Neural cell (in vitro differentiated cells): ENCODE results near the gene HSPA1A. TPM values are rescaled to one million over a fixed set of nuclear protein-coding genes. Genes with fewer than 3 reads are reported as not detected.

Experiments
- H2AFZ ChIP-seq: fragments of 200-600, 300-800 bp; sonication (generic), shearing (Covaris generic); 2 replicates; pipeline ENCODE4 v1.6.0; 2014; ENCODE audit warnings: low read depth, mild to moderate bottlenecking, antibody characterized with exemption, low read length, moderate library complexity
- H3F3A ChIP-seq: fragments of 200-600 bp; shearing (Covaris generic); 2 replicates; pipeline ENCODE4 v1.6.1; 2016; ENCODE audit warnings: mild to moderate bottlenecking, moderate library complexity, mixed read lengths, antibody characterized with exemption, low read length; ENCODE audit not compliant: insufficient read depth, poor library complexity, severe bottlenecking
- H3K27ac ChIP-seq: fragments of 200-600, 300-800 bp; sonication (generic), shearing (Covaris generic); 2 replicates; pipeline ENCODE4 v1.5.1; 2014; ENCODE audit warnings: mild to moderate bottlenecking, low read length, moderate library complexity
- H3K27me3 ChIP-seq: fragments of 300-800, 200-600 bp; sonication (generic), shearing (Covaris generic); 2 replicates; pipeline ENCODE4 v1.6.0; 2014; ENCODE audit warnings: mild to moderate bottlenecking, low read depth, low read length, moderate library complexity; ENCODE audit not compliant: insufficient read depth
- H3K36me3 ChIP-seq: fragments of 300-800, 200-600 bp; sonication (generic), shearing (Covaris generic); 2 replicates; pipeline ENCODE4 v1.5.1; 2014; ENCODE audit warnings: mild to moderate bottlenecking, antibody characterized with exemption, low read length, moderate library complexity; ENCODE audit not compliant: insufficient read depth
- H3K4me2 ChIP-seq: fragments of 300-800, 200-600 bp; sonication (generic), shearing (Covaris generic); 2 replicates; pipeline ENCODE4 v1.6.0; 2014; ENCODE audit warnings: mild to moderate bottlenecking, low read length
- H3K4me3 ChIP-seq: fragments of 300-800, 200-600 bp; sonication (generic), shearing (Covaris generic); 2 replicates; pipeline ENCODE4 v1.5.1; 2014; ENCODE audit warnings: mild to moderate bottlenecking, low read length, moderate library complexity
- H3K79me2 ChIP-seq: fragments of 200-600 bp; shearing (Covaris generic); replicated peaks from 2 replicates; pipeline ENCODE4 v1.6.0; 2014; ENCODE audit warnings: mild to moderate bottlenecking, low read length, moderate library complexity; ENCODE audit not compliant: insufficient read depth
- H3K9ac ChIP-seq: fragments of 300-800, 200-600 bp; sonication (generic), shearing (Covaris generic); 2 replicates; pipeline ENCODE4 v1.6.1; 2016; ENCODE audit warnings: mild to moderate bottlenecking, low read length, mixed read lengths
- H3K9me2 ChIP-seq: fragments of 200-600 bp; shearing (Covaris generic); 2 replicates; pipeline ENCODE4 v1.6.1; 2016; ENCODE audit warnings: mild to moderate bottlenecking, low read length, mixed read lengths; ENCODE audit not compliant: insufficient read depth
- H3K9me3 ChIP-seq: fragments of 200-600, 300-800 bp; sonication (generic), shearing (Covaris generic); 2 replicates; pipeline ENCODE4 v1.6.1; 2016; ENCODE audit warnings: mild to moderate bottlenecking, mixed run types, low read length, moderate library complexity, mixed read lengths
- H4K20me1 ChIP-seq: fragments of 200-600 bp; shearing (Covaris generic); 2 replicates; pipeline ENCODE4 v1.6.1; 2016; ENCODE audit warnings: mild to moderate bottlenecking, mixed run types; ENCODE audit not compliant: insufficient read depth
- CTCF ChIP-seq: fragments of 450-650 bp; IDR thresholded peaks from 2 replicates; pipeline ENCODE4 v1.5.1; 2014; ENCODE audit warnings: antibody characterized with exemption, mild to moderate bottlenecking, moderate library complexity; ENCODE audit not compliant: poor library complexity, severe bottlenecking
- EP300 ChIP-seq: fragments of 450-650 bp; conservative IDR thresholded peaks from 2 replicates; pipeline ENCODE4 v1.6.1; 2014; ENCODE audit warnings: antibody characterized with exemption, mild to moderate bottlenecking, moderate library complexity; ENCODE audit not compliant: poor library complexity, severe bottlenecking
- EZH2 ChIP-seq: fragments of 200-600, 300-800 bp; shearing (Covaris generic), sonication (generic); IDR thresholded peaks from 2 replicates; pipeline ENCODE4 v1.6.1; 2014; ENCODE audit warnings: antibody characterized with exemption, low read length, borderline replicate concordance, mild to moderate bottlenecking; ENCODE audit not compliant: insufficient read depth, poor library complexity, severe bottlenecking
- MXI1 ChIP-seq: fragments of 450-650 bp; conservative IDR thresholded peaks from 2 replicates; pipeline ENCODE4 v1.6.1; 2014; ENCODE audit warnings: antibody characterized with exemption, mild to moderate bottlenecking; ENCODE audit not compliant: poor library complexity, severe bottlenecking
- POLR2AphosphoS5 ChIP-seq: IDR thresholded peaks from 2 replicates; pipeline ENCODE4 v1.6.1; 2012
- RAD21 ChIP-seq: fragments of 450-650 bp; conservative IDR thresholded peaks from 2 replicates; pipeline ENCODE4 v1.6.1; 2014; ENCODE audit warnings: antibody characterized with exemption, mild to moderate bottlenecking, moderate library complexity
- REST ChIP-seq: IDR thresholded peaks from 2 replicates; pipeline ENCODE4 v1.6.1; 2012; ENCODE audit warnings: borderline replicate concordance
- SMC3 ChIP-seq: fragments of 450-650 bp; conservative IDR thresholded peaks from 2 replicates; pipeline ENCODE4 v1.6.1; 2014; ENCODE audit warnings: antibody characterized with exemption, mild to moderate bottlenecking, moderate library complexity; ENCODE audit not compliant: poor library complexity
- TAF1 ChIP-seq: IDR thresholded peaks from 2 replicates; pipeline ENCODE4 v1.6.1; 2012; ENCODE audit warnings: low read depth
- polyA plus RNA-seq: library from polyadenylated mRNA; depleted of rRNA; stranded (reverse); fragments of >200 nt; gene quantifications from 2 replicates; pipeline ENCODE4 v1.2.3, GENCODE V29; 2014

The HSPA1A gene
- polyA plus RNA-seq, 1 donor from 2014 or later = 50.9 TPM

- H3F3A ChIP-seq = no peaks in the 10 kb centered on the region
- H3K27me3 ChIP-seq = no peaks in the 10 kb centered on the region
- no peak overlapping the region for H2AFZ ChIP-seq
- H3K4me2 ChIP-seq = no peak overlapping the region
- H3K27ac ChIP-seq = no peak overlapping the region
- no peaks in the 10 kb centered on the region for H3K9me2 ChIP-seq
- no peaks in the 10 kb centered on the region for H3K79me2 ChIP-seq
- no peaks in the 10 kb centered on the region for H4K20me1 ChIP-seq
- no peaks in the 10 kb centered on the region for H3K9me3 ChIP-seq
- peaks cover 20% of the 10 kb centered on the region for H3K36me3 ChIP-seq
- H3K9ac ChIP-seq = no peak overlapping the region
- TF ChIP-seq MXI1 = no peak
- no peak for TF ChIP-seq EP300
- no peak for TF ChIP-seq EZH2
- TF ChIP-seq POLR2AphosphoS5 = no peak
- TF ChIP-seq RAD21 = no peak
- TF ChIP-seq TAF1 = no peak
- TF ChIP-seq CTCF = no peak
- TF ChIP-seq REST = no peak
- TF ChIP-seq SMC3 = no peak
- H3K4me3 ChIP-seq = no peak overlapping the region
Measured at GRCh38 chr6:31780507-31781243, 34.7 kb upstream of the HSPA1A start.

GRCh38 chr6:31781244-31782125, 33.9 kb upstream of the HSPA1A start:
- H3K27me3 ChIP-seq = no peaks in the 10 kb centered on the region
- no peak for TF ChIP-seq TAF1
- H4K20me1 ChIP-seq = no peaks in the 10 kb centered on the region
- no peaks in the 10 kb centered on the region for H3K9me3 ChIP-seq
- no peak overlapping the region for H3K27ac ChIP-seq
- H3K9me2 ChIP-seq = no peaks in the 10 kb centered on the region
- H3F3A ChIP-seq = no peaks in the 10 kb centered on the region
- no peak overlapping the region for H2AFZ ChIP-seq
- no peak overlapping the region for H3K9ac ChIP-seq
- peaks cover 20% of the 10 kb centered on the region for H3K36me3 ChIP-seq
- no peaks in the 10 kb centered on the region for H3K79me2 ChIP-seq
- H3K4me2 ChIP-seq = no peak overlapping the region
- no peak overlapping the region for H3K4me3 ChIP-seq
